Endodermal cell (in vitro differentiated cells): Measurements from ENCODE around the gene FEZF2. TPM values are rescaled to one million over a fixed set of nuclear protein-coding genes. Genes with fewer than 3 reads are reported as not detected.

ENCODE experiments used
- DNase-seq: peaks from one replicate; pipeline ENCODE4 v3.0.0-alpha.2; 2017
- H3K27ac ChIP-seq: 2 replicates; pipeline ENCODE4 v1.5.1; 2013; ENCODE audit warnings: mild to moderate bottlenecking, low read depth, low read length, moderate library complexity
- H3K27me3 ChIP-seq: 2 replicates; pipeline ENCODE4 v1.6.1; 2013; ENCODE audit warnings: mild to moderate bottlenecking, low read length, moderate library complexity; ENCODE audit not compliant: insufficient read depth, control insufficient read depth, poor library complexity, severe bottlenecking
- H3K36me3 ChIP-seq: 2 replicates; pipeline ENCODE4 v1.7.0; 2013; ENCODE audit warnings: mild to moderate bottlenecking, low read length, moderate library complexity; ENCODE audit not compliant: control insufficient read depth, insufficient read depth
- H3K4me1 ChIP-seq: one replicate; pipeline ENCODE4 v1.7.0; 2013; ENCODE audit warnings: low read length; ENCODE audit not compliant: control insufficient read depth, insufficient read depth
- H3K4me3 ChIP-seq: 2 replicates; pipeline ENCODE4 v1.5.1; 2013; ENCODE audit warnings: mild to moderate bottlenecking, low read length, moderate library complexity
- H3K9ac ChIP-seq: 2 replicates; pipeline ENCODE4 v1.6.1; 2013; ENCODE audit warnings: mild to moderate bottlenecking, low read length, moderate library complexity; ENCODE audit not compliant: poor library complexity, severe bottlenecking; ENCODE audit errors: extremely low read depth
- H3K9me3 ChIP-seq: 2 replicates; pipeline ENCODE4 v1.6.1; 2013; ENCODE audit warnings: mild to moderate bottlenecking, low read length, moderate library complexity; ENCODE audit not compliant: control insufficient read depth
- H3K27ac Mint-ChIP-seq: 2 replicates; pipeline ENCODE4 v1.8.0; 2020; ENCODE audit warnings: mixed read lengths
- H3K27me3 Mint-ChIP-seq: 2 replicates; pipeline ENCODE4 v1.8.0; 2021; ENCODE audit warnings: mild to moderate bottlenecking, mixed read lengths; ENCODE audit not compliant: insufficient read depth
- H3K36me3 Mint-ChIP-seq: 2 replicates; pipeline ENCODE4 v1.8.0; 2020; ENCODE audit warnings: low read depth, mixed read lengths
- H3K4me1 Mint-ChIP-seq: 2 replicates; pipeline ENCODE4 v1.8.0; 2020; ENCODE audit warnings: mixed read lengths
- H3K4me3 Mint-ChIP-seq: 2 replicates; pipeline ENCODE4 v1.8.0; 2020; ENCODE audit warnings: mild to moderate bottlenecking, moderate library complexity, mixed read lengths
- H3K9me3 Mint-ChIP-seq: 2 replicates; pipeline ENCODE4 v1.8.0; 2020; ENCODE audit warnings: mild to moderate bottlenecking, mixed read lengths
- WGBS, 2 experiments: methylation state at CpG; one replicate each; pipeline versions ENCODE4 v1.1.5 to v1.1.7; 2013; ENCODE audit warnings: missing lambda C conversion rate in 2 of 2, mixed read lengths in 1 of 2; ENCODE audit not compliant: insufficient coverage in 1 of 2, insufficient read length in 1 of 2; 5-methylcytosine and 5-hydroxymethylcytosine counted together
- total RNA-seq, 2 donors: library from RNA; stranded (reverse); fragmentation: NEBNext Ultra II Directional in 1 of 2; extraction: Animal tissue kit (Norgen Biotek cat#: 25700) in 1 of 2; gene quantifications; 2 replicates in 1 of 2; 3 replicates in 1 of 2; pipeline ENCODE4 v1.2.1, GENCODE V29; 2021
- TF ChIP-seq, protein P1 (sequence below): fragments of 200-600 bp; sonication (generic); conservative IDR thresholded peaks from 2 replicates; pipeline ENCODE4 v1.5.0; 2021; ENCODE audit warnings: antibody characterized with exemption, mild to moderate bottlenecking

FEZF2 gene
- total RNA-seq, 2 donors from 2014 or later: not detected

DNA sequence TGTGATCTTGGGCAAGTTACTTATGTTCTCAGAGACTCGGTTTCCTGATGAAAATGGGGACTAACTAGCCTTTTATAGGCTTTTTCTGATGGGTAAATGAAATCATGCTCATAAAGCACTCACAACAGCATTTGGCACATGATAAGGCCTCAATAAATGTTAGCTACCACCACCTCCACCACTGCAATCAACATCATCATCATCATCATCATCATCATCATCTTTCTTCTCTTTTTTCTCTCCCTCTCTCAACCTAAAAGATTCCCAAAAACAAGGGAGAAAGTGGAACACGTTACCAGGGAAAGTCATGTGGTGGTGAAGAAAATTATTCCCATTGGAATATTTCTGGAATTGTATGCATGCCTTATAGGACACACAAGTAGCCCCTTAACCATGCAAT is 33.6 kb upstream of the FEZF2 start:
- WGBS, 2 experiments: 90% methylated on average over 2 of the region's 2 CpGs; no CpG with 5 or more reads in 1 of the 2 experiments
- Histone ChIP-seq H3K4me1 (peaks cover 4% of the 10 kb centered on the region), H3K27me3 (peaks cover 77% of the 10 kb centered on the region), H3K36me3 (no peaks in the 10 kb centered on the region), H3K9me3 (no peaks in the 10 kb centered on the region), H3K9ac (no peak overlapping the region), H3K27ac (no peak overlapping the region), H3K4me3 (no peak overlapping the region)
- TF ChIP-seq, protein P1, sequence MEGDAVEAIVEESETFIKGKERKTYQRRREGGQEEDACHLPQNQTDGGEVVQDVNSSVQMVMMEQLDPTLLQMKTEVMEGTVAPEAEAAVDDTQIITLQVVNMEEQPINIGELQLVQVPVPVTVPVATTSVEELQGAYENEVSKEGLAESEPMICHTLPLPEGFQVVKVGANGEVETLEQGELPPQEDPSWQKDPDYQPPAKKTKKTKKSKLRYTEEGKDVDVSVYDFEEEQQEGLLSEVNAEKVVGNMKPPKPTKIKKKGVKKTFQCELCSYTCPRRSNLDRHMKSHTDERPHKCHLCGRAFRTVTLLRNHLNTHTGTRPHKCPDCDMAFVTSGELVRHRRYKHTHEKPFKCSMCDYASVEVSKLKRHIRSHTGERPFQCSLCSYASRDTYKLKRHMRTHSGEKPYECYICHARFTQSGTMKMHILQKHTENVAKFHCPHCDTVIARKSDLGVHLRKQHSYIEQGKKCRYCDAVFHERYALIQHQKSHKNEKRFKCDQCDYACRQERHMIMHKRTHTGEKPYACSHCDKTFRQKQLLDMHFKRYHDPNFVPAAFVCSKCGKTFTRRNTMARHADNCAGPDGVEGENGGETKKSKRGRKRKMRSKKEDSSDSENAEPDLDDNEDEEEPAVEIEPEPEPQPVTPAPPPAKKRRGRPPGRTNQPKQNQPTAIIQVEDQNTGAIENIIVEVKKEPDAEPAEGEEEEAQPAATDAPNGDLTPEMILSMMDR: no peak
- peaks cover 7% of the 10 kb centered on the region for H3K4me1 Mint-ChIP-seq
- peaks cover 78% of the 10 kb centered on the region for H3K27me3 Mint-ChIP-seq
- no peak overlapping the region for H3K4me3 Mint-ChIP-seq
- no peak for DNase-seq
- H3K27ac Mint-ChIP-seq: no peak overlapping the region
- H3K9me3 Mint-ChIP-seq: no peaks in the 10 kb centered on the region
- H3K36me3 Mint-ChIP-seq: no peaks in the 10 kb centered on the region

DNA sequence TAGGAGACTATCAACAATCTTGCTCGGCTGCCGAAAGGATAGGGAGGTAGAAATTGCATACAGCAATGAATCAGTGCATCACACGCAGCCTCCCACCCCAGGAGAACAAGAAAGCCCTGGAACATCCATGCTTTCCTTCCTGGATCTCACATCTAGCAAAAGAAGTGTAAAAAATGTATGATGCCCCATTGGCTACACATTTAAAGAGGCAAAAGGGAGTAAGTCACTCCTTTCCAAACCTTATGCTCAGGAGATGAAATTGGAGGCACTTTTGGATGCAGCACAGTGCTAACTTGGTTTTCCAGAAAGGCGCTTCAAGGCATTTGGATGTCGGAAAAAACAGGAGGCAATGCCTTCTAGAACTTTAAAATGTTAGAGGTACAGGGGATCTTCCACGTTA is 32.2 kb upstream of the FEZF2 start:
- H3K36me3 Mint-ChIP-seq: no peaks in the 10 kb centered on the region
- no peak overlapping the region for H3K4me3 ChIP-seq
- peaks cover 63% of the 10 kb centered on the region for H3K27me3 ChIP-seq
- no peak overlapping the region for H3K4me3 Mint-ChIP-seq
- no peaks in the 10 kb centered on the region for H3K9me3 Mint-ChIP-seq
- no peak for DNase-seq
- peaks cover 4% of the 10 kb centered on the region for H3K4me1 ChIP-seq
- no peaks in the 10 kb centered on the region for H3K36me3 ChIP-seq
- no peak overlapping the region for H3K9ac ChIP-seq
- H3K27me3 Mint-ChIP-seq: peaks cover 66% of the 10 kb centered on the region
- 90 to 100% methylated on average over 6 of the region's 6 CpGs for WGBS, 2 experiments
- peaks cover 7% of the 10 kb centered on the region for H3K4me1 Mint-ChIP-seq
- TF ChIP-seq, protein P1: no peak
- H3K27ac ChIP-seq: no peak overlapping the region
- H3K9me3 ChIP-seq: no peaks in the 10 kb centered on the region
- no peak overlapping the region for H3K27ac Mint-ChIP-seq

DNA sequence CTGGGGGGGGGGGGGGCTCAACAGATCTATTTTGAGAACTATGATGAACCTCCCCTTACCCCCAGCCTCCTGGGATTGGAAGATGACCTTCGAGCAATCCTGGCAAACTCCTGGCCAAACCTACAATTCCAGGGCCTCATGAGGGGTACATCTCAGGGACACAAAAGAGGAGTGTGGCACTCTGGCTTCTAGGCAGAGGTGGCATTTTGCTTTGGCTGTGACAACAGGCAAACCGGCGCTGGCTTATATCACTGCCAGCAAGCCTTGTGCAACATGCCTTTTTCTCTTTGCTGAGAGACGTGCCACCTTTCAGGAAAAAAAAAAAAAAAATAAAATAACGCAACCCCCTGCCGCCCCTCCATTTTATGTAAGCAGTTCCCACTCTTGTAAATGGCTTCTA is 31.8 kb upstream of the FEZF2 start:
- Histone ChIP-seq H3K27me3 (peaks cover 59% of the 10 kb centered on the region), H3K4me1 (peaks cover 4% of the 10 kb centered on the region), H3K9me3 (no peaks in the 10 kb centered on the region), H3K27ac (no peak overlapping the region), H3K9ac (no peak overlapping the region), H3K4me3 (no peak overlapping the region), H3K36me3 (no peaks in the 10 kb centered on the region)
- Mint-ChIP-seq H3K4me1 (peaks cover 7% of the 10 kb centered on the region), H3K4me3 (no peak overlapping the region), H3K36me3 (no peaks in the 10 kb centered on the region), H3K9me3 (no peaks in the 10 kb centered on the region), H3K27me3 (peaks cover 62% of the 10 kb centered on the region), H3K27ac (no peak overlapping the region)
- TF ChIP-seq, protein P1: no peak
- WGBS, 2 experiments: 98 to 100% methylated on average over 2 to 5 of the region's 6 CpGs
- DNase-seq: no peak
